Vagina (tissue), 2 donors: ENCODE results near the gene ALDH1A1. TPM values are rescaled to one million over a fixed set of nuclear protein-coding genes. Genes with fewer than 3 reads are reported as not detected.

Experiments used
- DNase-seq, 2 donors: peaks; one replicate each; pipeline ENCODE4 v3.0.0-alpha.2; 2017; ENCODE audit errors: extremely low spot score in 2 of 2
- H3K27ac ChIP-seq: fragments of 200-600 bp; sonication (generic); one replicate; pipeline ENCODE4 v1.5.1; 2019
- H3K27me3 ChIP-seq: fragments of 200-600 bp; sonication (generic); one replicate; pipeline ENCODE4 v1.5.1; 2019
- H3K36me3 ChIP-seq, 2 donors: fragments of 200-600 bp; sonication (generic); one replicate each; pipeline ENCODE4 v1.5.1; 2017 to 2019
- H3K4me1 ChIP-seq: fragments of 200-600 bp; sonication (generic); one replicate; pipeline ENCODE4 v1.5.1; 2019
- H3K4me3 ChIP-seq, 2 donors: fragments of 200-600 bp; sonication (generic); 1 replicate in 1 of 2; 2 replicates in 1 of 2; pipeline ENCODE4 v1.5.1; 2016 to 2019
- H3K9me3 ChIP-seq: fragments of 200-600 bp; sonication (generic); one replicate; pipeline ENCODE4 v1.5.1; 2019
- POLR2A ChIP-seq, 2 donors: fragments of 450-650 bp; IDR thresholded peaks; one replicate each; pipeline ENCODE4 v1.6.1; 2017; ENCODE audit warnings: antibody characterized with exemption in 2 of 2, mild to moderate bottlenecking in 2 of 2, moderate library complexity in 2 of 2
- POLR2AphosphoS5 ChIP-seq, 2 donors: sonication (generic); formaldehyde crosslinking; IDR thresholded peaks; one replicate each; pipeline ENCODE4 v1.9.0; 2017; ENCODE audit warnings: antibody characterized with exemption in 2 of 2, mild to moderate bottlenecking in 2 of 2, low read depth in 1 of 2; ENCODE audit not compliant: insufficient read depth in 1 of 2
- intact Hi-C: fragments of 100-400 bp; cut with DNase I; formaldehyde crosslinking; loops from one replicate; pipeline ENCODE4 v1.15.1; 2023
- total RNA-seq: library from RNA; depleted of rRNA; stranded (reverse); fragments of >200 nt; gene quantifications from one replicate; pipeline ENCODE4 v1.2.3, GENCODE V29; 2016
- TF ChIP-seq, protein P1 (sequence below), 3 experiments: fragments of 450-650 bp in 2 of 3; fragments of 200-600 bp in 1 of 3; sonication (generic) in 1 of 3; IDR thresholded peaks; one replicate each; pipeline ENCODE4 v1.5.1; 2017 to 2019; ENCODE audit warnings: antibody characterized with exemption in 3 of 3, mild to moderate bottlenecking in 2 of 3, moderate library complexity in 2 of 3

Gene ALDH1A1
- total RNA-seq, 1 donor from 2014 or later: 126 TPM

GRCh38 chr9:72949918-72950325 lies 2.9 kb downstream of the ALDH1A1 start:
- H3K27me3 ChIP-seq: no peaks in the 10 kb centered on the region
- peak overlapping the region; percentile 75 for H3K27ac ChIP-seq
- no peaks in the 10 kb centered on the region for H3K36me3 ChIP-seq
- no peaks in the 10 kb centered on the region for H3K9me3 ChIP-seq
- intact Hi-C loops: no loop called here
- H3K4me3 ChIP-seq: peak overlapping the region; percentile 25 to 43
- peaks cover 40% of the 10 kb centered on the region for H3K4me1 ChIP-seq
- TF ChIP-seq POLR2AphosphoS5 (IDR thresholded peaks at IDR 0.05; ENCODE audit: insufficient read depth in 1 of 2, low read depth in 1 of 2) (no peak), POLR2A (IDR thresholded peaks at IDR 0.05) (no peak)
- TF ChIP-seq, protein P1, sequence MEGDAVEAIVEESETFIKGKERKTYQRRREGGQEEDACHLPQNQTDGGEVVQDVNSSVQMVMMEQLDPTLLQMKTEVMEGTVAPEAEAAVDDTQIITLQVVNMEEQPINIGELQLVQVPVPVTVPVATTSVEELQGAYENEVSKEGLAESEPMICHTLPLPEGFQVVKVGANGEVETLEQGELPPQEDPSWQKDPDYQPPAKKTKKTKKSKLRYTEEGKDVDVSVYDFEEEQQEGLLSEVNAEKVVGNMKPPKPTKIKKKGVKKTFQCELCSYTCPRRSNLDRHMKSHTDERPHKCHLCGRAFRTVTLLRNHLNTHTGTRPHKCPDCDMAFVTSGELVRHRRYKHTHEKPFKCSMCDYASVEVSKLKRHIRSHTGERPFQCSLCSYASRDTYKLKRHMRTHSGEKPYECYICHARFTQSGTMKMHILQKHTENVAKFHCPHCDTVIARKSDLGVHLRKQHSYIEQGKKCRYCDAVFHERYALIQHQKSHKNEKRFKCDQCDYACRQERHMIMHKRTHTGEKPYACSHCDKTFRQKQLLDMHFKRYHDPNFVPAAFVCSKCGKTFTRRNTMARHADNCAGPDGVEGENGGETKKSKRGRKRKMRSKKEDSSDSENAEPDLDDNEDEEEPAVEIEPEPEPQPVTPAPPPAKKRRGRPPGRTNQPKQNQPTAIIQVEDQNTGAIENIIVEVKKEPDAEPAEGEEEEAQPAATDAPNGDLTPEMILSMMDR (IDR thresholded peaks at IDR 0.05): no peak
- DNase-seq: no peak

- peak overlapping the region; percentile 27 to 43 for H3K4me3 ChIP-seq
- DNase-seq: no peak
- H3K27ac ChIP-seq: peak overlapping the region; percentile 75
- no peaks in the 10 kb centered on the region for H3K9me3 ChIP-seq
- H3K4me1 ChIP-seq: peaks cover 39% of the 10 kb centered on the region
- no peaks in the 10 kb centered on the region for H3K36me3 ChIP-seq
- no peaks in the 10 kb centered on the region for H3K27me3 ChIP-seq
- intact Hi-C loops: no loop called here
- TF ChIP-seq POLR2A (IDR thresholded peaks at IDR 0.05) (no peak), POLR2AphosphoS5 (IDR thresholded peaks at IDR 0.05; ENCODE audit: insufficient read depth in 1 of 2, low read depth in 1 of 2) (no peak)
- TF ChIP-seq, protein P1 (IDR thresholded peaks at IDR 0.05): no peak
Observed at GRCh38 chr9:72949244-72949582, 3.6 kb downstream of the ALDH1A1 start.

DNA sequence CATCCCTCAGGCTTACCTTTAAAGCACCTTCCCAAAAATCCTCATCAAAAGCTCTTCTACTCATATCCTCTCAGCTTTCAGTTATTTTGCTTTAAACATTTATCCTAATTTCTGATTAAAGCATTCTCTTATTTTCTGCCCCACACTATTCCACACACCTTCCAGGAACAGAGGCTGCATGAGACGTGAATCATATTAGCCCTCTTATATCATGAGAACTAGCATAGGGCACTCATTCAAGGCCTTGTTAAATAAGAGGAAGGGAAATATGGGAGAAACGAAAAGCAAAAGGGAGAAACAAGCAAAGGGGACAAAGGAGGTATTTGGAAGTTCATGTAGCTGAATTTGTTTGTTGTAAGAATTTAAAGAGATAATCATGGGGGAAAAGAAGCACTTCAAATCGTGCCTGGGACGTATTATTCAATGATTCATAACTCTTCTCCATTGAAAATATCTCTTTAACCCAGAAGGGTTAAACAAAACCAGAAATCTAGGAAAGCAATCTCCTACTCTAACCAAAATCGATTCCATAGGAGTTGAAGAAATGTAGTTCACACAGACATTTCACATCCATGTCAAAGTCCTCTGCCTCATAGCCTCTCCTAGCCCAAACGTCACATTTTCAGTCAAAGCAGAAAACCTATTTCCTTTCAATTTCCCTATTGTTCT lies 4.1 kb downstream of the ALDH1A1 start:
- intact Hi-C loops: no loop called here

DNA sequence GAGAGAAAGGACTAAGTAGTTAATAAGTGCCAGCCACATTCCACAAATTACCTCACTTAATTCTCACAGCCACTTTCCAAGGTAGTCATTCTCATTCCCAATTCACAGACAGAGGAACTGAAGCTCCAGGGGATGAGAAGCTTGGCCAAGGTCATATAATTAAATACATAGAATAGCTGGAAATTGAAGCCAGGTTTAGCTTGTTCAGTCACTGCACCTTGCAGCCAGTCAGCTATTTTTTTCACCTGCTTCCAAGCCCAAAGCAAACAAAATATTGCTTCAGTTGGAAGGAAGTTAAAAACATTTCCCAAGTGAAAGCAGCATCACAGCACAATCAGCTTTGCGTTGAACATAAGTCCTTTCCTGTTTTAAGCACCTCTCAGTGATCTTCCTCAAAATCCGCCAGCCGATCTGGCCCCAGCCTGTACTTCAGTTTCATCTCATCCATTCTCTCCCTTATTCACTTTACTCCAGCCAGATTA lies 4.8 kb downstream of the ALDH1A1 start:
- Histone ChIP-seq H3K9me3 (no peaks in the 10 kb centered on the region), H3K36me3 (no peaks in the 10 kb centered on the region), H3K4me3 (peak overlapping the region; percentile 27 to 43), H3K4me1 (peaks cover 38% of the 10 kb centered on the region), H3K27me3 (no peaks in the 10 kb centered on the region), H3K27ac (peak overlapping the region; percentile 75)
- DNase-seq: no peak
- intact Hi-C loops: no loop called here
- TF ChIP-seq POLR2AphosphoS5 (IDR thresholded peaks at IDR 0.05; ENCODE audit: insufficient read depth in 1 of 2, low read depth in 1 of 2) (no peak), POLR2A (IDR thresholded peaks at IDR 0.05) (no peak)
- TF ChIP-seq, protein P1 (IDR thresholded peaks at IDR 0.05): no peak

More for the DNA sequence above, 4.1 kb downstream of the ALDH1A1 start:
- Histone ChIP-seq H3K27me3 (no peaks in the 10 kb centered on the region), H3K36me3 (no peaks in the 10 kb centered on the region), H3K27ac (peak overlapping the region; percentile 75), H3K4me1 (peaks cover 39% of the 10 kb centered on the region), H3K9me3 (no peaks in the 10 kb centered on the region), H3K4me3 (peak overlapping the region; percentile 27 to 43)
- DNase-seq: no peak
- TF ChIP-seq, protein P1 (IDR thresholded peaks at IDR 0.05): no peak
- TF ChIP-seq POLR2AphosphoS5 (IDR thresholded peaks at IDR 0.05; ENCODE audit: insufficient read depth in 1 of 2, low read depth in 1 of 2): no peak
- TF ChIP-seq POLR2A (IDR thresholded peaks at IDR 0.05): no peak

GRCh38 chr9:72946821-72947220 lies 6.0 kb downstream of the ALDH1A1 start:
- intact Hi-C loops: no loop called here
- TF ChIP-seq POLR2A (IDR thresholded peaks at IDR 0.05): no peak
- TF ChIP-seq POLR2AphosphoS5 (IDR thresholded peaks at IDR 0.05; ENCODE audit: insufficient read depth in 1 of 2, low read depth in 1 of 2): no peak
- TF ChIP-seq, protein P1 (IDR thresholded peaks at IDR 0.05): no peak

More at GRCh38 chr9:72946821-72947220, 6.0 kb downstream of the ALDH1A1 start:
- no peak for DNase-seq
- no peaks in the 10 kb centered on the region for H3K36me3 ChIP-seq
- peaks cover 46% of the 10 kb centered on the region for H3K4me1 ChIP-seq
- H3K9me3 ChIP-seq: no peaks in the 10 kb centered on the region
- H3K27ac ChIP-seq: peak overlapping the region; percentile 7
- H3K27me3 ChIP-seq: no peaks in the 10 kb centered on the region
- H3K4me3 ChIP-seq: no peak overlapping the region
